Activated T-helper 17 cell treated with anti-CD3 and anti-CD28 coated beads, Interleukin-2, amount 50 U/mL, for 72 hours (primary cell): Measurements from ENCODE around the gene MIGA2. TPM values are rescaled to one million over a fixed set of nuclear protein-coding genes. Genes with fewer than 3 reads are reported as not detected.
"Not testable (repeated sequence)": the region's sequence is repeated elsewhere in the genome, so short reads cannot be mapped to it uniquely, and the experiment has no call there.

Experiments
- ATAC-seq: fragments of 150-1000 bp; cut with Tn5 transposase; replicated peaks from 2 replicates; pipeline ENCODE4 v1.10.0; 2021; ENCODE audit warnings: mild to moderate bottlenecking, moderate library complexity
- H3K27ac Mint-ChIP-seq: one replicate; pipeline ENCODE4 v1.8.0; 2022; ENCODE audit warnings: mixed read lengths
- H3K27me3 Mint-ChIP-seq: one replicate; pipeline ENCODE4 v1.8.0; 2022; ENCODE audit warnings: mixed read lengths
- H3K36me3 Mint-ChIP-seq: one replicate; pipeline ENCODE4 v1.8.0; 2022; ENCODE audit warnings: low read depth, mild to moderate bottlenecking, mixed read lengths
- H3K4me1 Mint-ChIP-seq: one replicate; pipeline ENCODE4 v1.8.0; 2022; ENCODE audit warnings: mixed read lengths
- H3K4me3 Mint-ChIP-seq: one replicate; pipeline ENCODE4 v1.8.0; 2022; ENCODE audit warnings: mild to moderate bottlenecking, mixed read lengths
- H3K9me3 Mint-ChIP-seq: one replicate; pipeline ENCODE4 v1.8.0; 2022; ENCODE audit warnings: mixed read lengths
- total RNA-seq, 2 donors: library from RNA; stranded (reverse); gene quantifications; one replicate each; pipeline ENCODE4 v1.2.3, GENCODE V29; 2022

The MIGA2 gene
- total RNA-seq, 2 donors from 2014 or later, result 23.8 to 35.0 TPM

DNA sequence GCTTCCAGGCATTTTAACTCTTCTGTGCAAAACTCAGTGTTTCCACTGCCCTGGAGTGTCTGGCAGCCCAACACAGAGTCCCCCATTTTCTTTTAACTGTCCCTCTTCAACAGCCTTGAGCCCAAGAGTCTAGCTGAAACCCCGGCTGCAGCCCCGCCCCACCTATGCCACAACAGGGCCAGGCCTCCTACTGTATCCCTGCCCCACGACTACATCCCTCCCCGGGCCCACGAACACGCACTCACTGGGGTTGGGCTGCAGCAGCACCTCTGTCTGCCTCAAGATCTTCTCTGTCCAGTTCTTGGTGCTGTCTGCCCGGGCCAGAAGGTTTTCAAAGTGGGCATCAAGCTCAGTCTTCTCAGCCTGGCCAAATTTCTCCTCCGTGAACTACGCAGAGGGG, 14.4 kb upstream of the MIGA2 start:
- H3K4me3 Mint-ChIP-seq, result no peak overlapping the region
- H3K4me1 Mint-ChIP-seq, result peaks cover 14% of the 10 kb centered on the region
- no peak for ATAC-seq
- peak overlapping the region; percentile 64 for H3K27ac Mint-ChIP-seq
- no peaks in the 10 kb centered on the region for H3K27me3 Mint-ChIP-seq
- no peaks in the 10 kb centered on the region for H3K9me3 Mint-ChIP-seq
- peaks cover 36% of the 10 kb centered on the region for H3K36me3 Mint-ChIP-seq

DNA sequence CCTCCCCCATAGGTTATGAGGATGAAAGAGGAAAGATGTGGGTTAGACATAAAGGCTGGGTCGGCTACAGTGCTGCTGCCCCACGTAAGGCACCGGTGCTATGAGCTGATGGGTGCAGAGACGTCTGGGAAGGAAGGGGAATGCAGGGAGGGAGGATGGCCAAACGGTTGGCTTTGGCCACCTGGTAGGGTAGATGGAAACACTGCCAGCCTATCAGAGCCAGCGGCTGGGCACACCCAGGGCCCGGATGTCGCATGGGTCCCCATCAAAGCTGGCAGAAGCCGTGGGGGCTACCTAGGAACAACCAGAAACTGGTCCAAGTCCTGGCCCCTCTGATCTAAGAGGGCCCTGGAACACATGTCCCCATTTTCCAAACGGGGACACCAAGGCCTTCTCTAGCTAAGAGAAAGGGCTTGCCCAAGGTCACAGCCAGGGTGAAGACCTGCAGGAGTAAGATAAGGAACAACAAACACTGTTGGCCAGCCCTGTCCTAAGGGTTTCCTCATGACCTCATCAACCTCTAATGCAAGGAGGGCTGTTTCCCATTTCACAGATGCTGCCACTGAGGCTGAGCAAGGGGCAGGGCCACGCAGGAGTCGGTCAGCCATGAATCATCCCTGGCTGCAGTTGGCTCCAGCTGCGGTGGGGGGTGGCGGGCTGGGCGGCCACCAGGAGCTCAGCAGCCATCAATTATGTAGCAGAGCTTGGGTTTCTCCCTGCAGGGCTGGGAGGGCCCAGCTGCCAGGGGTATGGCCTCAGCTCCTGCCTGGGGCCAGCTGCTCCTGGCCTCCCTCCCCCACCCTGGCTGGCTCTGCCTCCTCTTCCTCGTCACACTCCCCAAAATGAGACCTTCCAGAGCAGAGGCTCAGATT, 13.2 kb upstream of the MIGA2 start:
- Mint-ChIP-seq H3K4me1 (peaks cover 19% of the 10 kb centered on the region), H3K27ac (peak overlapping the region; percentile 64), H3K9me3 (no peaks in the 10 kb centered on the region), H3K4me3 (no peak overlapping the region), H3K36me3 (peaks cover 23% of the 10 kb centered on the region), H3K27me3 (no peaks in the 10 kb centered on the region)
- no peak for ATAC-seq

DNA sequence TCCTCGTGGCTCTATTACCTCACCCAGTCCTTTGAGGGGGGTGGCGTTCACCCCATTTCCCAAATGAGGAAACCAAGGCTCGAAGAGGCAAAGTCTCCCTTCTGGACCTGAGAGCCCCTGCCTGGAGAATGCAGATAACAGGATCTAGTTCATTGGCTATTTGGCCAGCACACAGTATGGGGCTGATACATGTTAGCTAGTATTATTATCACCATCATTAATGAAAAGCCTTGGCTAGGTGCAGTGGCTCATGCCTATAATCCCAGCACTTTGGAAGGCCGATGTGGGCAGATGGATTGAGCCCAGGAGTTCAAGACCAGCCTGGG, 12.6 kb upstream of the MIGA2 start:
- Mint-ChIP-seq H3K27ac (no peak overlapping the region), H3K9me3 (no peaks in the 10 kb centered on the region)

DNA sequence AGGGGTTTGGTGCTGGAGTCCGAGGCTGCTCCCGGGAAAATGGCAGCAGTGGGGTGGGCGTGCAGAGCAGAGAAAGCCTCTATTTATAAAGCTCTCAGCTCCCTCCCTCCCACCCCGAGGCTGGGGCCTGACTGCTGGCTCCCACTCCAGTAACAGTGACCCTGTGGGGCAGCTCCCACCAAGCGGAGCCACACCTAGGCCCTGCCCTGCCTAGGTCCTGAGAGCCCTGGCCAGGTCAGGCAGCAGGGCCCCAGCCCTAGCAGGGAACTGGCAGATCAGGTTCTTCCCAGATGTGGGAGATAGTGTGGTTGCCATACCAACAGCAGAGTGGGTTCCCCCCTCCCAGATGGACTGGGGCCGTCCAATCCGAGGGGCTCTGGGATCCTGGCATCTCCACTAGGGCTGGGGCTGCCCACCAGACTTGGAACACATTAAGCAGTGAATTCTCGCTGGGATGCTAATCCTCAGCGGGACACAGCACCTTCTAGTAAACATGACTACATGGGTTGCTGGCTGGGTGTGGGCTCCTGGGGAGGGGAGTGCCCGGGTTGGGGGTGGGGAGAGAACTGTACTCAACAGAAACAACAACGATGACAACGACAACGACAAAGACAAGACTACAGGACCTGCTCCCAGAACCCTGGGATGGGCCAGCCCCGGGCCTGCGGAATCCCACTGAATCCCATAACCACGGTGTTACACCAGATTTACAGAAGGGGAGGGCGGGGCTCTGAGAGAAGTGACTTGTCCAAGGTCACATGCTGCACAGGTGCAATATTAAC, 9.8 kb upstream of the MIGA2 start:
- Mint-ChIP-seq H3K4me1 (peaks cover 19% of the 10 kb centered on the region), H3K9me3 (no peaks in the 10 kb centered on the region), H3K27ac (peak overlapping the region; percentile 87), H3K36me3 (peaks cover 6% of the 10 kb centered on the region), H3K27me3 (no peaks in the 10 kb centered on the region), H3K4me3 (peak overlapping the region; percentile 93)
- no peak for ATAC-seq

More for the DNA sequence above, 12.6 kb upstream of the MIGA2 start:
- no peak for ATAC-seq
- peaks cover 19% of the 10 kb centered on the region for H3K4me1 Mint-ChIP-seq
- peaks cover 17% of the 10 kb centered on the region for H3K36me3 Mint-ChIP-seq
- no peak overlapping the region for H3K4me3 Mint-ChIP-seq
- H3K27me3 Mint-ChIP-seq, result no peaks in the 10 kb centered on the region

DNA sequence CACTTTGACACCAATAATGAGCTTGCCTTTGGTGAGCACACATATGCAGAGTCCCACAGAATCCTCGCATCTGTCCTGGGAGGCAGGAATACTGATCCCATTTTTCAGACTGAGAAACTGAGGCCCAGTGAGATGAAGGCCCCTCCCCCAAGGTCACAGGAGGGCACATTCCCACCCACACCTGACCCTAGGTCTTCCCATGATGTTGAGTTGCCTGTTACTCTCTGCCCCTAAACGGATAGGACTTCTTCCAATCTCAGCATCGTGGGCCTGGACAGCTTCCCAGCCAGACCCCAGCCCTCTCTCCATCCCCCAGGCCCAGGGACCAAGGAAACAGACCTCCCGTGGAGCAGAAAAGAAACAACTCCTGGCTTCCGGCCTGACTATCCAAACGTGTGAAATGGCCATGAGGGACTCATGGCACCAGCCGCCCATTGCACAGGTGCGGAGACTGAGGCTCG, 9.2 kb upstream of the MIGA2 start:
- Mint-ChIP-seq H3K4me3 (peak overlapping the region; percentile 93), H3K9me3 (no peaks in the 10 kb centered on the region), H3K27ac (peak overlapping the region; percentile 87), H3K27me3 (no peaks in the 10 kb centered on the region), H3K4me1 (peaks cover 14% of the 10 kb centered on the region), H3K36me3 (peaks cover 1% of the 10 kb centered on the region)
- ATAC-seq, result no peak

DNA sequence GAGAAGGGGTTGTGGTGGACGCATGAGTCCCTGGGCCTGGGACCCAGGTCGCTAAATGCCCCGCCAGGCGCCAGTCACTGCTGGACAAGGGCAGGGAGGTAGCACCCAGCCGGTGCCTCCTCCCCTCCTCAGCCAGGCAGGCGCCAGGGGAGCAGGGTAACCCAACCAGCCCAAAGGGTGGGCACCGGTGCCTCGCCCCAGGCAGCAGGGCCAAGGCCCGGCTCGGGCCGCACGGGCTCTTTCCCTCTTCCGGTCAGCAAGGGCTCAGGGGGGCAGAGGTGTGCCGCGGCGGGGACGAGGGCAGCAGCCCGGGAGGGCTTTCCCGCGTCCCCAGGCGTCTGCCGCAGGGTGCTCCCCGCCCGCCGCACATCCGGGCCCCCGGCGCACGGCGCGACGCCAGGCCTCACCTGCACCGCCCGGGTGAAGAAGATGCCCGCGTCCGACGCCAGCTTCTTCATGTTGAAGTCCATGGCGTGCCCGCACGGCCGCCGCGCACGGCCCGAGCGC, 8.7 kb upstream of the MIGA2 start:
- no peaks in the 10 kb centered on the region for H3K36me3 Mint-ChIP-seq
- no peaks in the 10 kb centered on the region for H3K9me3 Mint-ChIP-seq
- peak; percentile 77 for ATAC-seq
- H3K4me1 Mint-ChIP-seq, result peaks cover 11% of the 10 kb centered on the region
- H3K4me3 Mint-ChIP-seq, result peak overlapping the region; percentile 93
- peak overlapping the region; percentile 87 for H3K27ac Mint-ChIP-seq
- H3K27me3 Mint-ChIP-seq, result no peaks in the 10 kb centered on the region

DNA sequence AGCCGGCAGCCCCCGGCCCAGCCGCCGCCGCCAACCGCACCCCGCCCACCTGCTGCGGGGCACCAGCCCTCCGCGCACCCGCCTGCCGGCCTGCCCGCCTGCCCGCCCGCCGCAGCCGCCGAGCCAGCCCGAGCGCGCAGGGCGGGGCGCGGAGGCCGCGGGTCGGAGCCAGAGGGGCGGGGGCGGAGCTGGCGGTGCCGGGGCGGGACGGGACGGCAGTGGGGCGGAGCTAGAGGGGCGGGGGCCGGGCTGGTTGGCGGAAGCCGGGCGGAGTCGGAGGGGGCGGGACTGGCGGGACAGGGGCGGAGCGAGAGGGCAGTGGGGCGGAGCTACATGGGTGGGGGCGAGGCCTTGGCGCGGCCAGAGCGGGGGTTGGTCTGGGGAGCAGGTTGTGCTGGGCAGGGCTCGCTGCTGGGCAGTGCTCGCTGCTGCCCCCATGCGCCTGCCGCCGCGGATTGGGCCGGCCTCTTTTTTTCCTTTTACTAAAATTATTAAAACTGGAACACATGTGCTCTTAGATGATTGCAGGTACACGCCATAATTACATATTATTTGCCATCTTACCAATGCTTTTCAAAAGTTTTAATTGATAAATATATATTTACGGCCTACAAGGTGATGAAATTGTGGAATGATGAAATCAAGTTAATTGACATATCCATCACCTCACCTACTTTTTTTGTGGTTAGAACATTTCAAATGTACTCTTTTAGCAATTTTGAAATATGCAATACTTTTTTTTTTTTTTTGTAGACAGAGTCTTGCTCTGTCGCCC, 8.0 kb upstream of the MIGA2 start, which contains the start of gene SH3GLB2:
SH3GLB2 (minus strand) TSS at position 140 of the 775 bp plus-strand sequence. CDS start 177 bp downstream, outside the sequence.
- Mint-ChIP-seq H3K4me1 (peaks cover 9% of the 10 kb centered on the region), H3K36me3 (no peaks in the 10 kb centered on the region), H3K27me3 (no peaks in the 10 kb centered on the region), H3K4me3 (peak within 1 kb of the TSS; percentile 93), H3K9me3 (no peaks in the 10 kb centered on the region), H3K27ac (peak within 1 kb of the TSS; percentile 87)
- peak; percentile 93 for ATAC-seq

DNA sequence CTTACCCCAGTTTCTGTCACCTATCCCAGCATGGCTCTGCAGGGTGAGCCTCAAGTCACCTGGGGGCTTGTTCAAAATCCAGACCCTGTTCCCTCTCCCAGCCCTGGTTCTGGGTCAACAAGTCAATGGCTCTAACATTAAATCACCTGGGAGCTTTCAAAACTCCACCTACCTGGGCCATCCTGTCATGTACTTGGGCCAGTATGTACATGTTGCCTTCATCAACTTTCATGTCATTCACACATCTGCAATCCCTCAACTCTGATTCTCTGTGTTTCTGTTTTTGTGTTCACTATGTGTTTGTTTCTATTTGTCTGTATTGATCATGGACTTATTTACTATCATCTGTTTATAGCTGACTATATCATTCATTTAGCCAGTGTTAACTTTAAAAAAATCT, 6.2 kb upstream of the MIGA2 start:
- Mint-ChIP-seq H3K27ac (no peak overlapping the region), H3K9me3 (no peaks in the 10 kb centered on the region), H3K27me3 (no peaks in the 10 kb centered on the region), H3K4me1 (peaks cover 9% of the 10 kb centered on the region), H3K36me3 (no peaks in the 10 kb centered on the region), H3K4me3 (no peak overlapping the region)
- no peak for ATAC-seq

DNA sequence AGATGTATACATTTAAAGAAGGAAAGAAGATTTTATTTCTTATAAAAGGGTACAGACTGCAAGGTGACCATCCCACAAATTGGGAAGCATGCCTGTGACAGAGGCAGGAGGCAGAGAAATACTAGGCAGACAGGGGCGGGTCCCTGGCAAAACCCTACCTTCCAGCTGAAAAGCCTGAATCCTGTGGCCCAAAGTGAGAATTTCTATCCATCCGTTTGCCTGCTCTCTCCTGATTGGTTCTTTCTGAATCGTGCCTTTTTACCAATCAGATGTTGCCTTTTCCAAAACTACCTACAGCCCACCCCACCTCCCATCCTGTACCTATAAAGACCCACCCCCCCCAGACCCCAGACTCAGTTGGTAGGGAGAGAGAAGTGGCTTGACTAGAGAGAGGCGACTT, 4.9 kb upstream of the MIGA2 start:
- no peak for ATAC-seq
- Mint-ChIP-seq H3K4me3 (no peak overlapping the region), H3K27me3 (no peaks in the 10 kb centered on the region), H3K9me3 (no peaks in the 10 kb centered on the region), H3K4me1 (peaks cover 4% of the 10 kb centered on the region), H3K36me3 (no peaks in the 10 kb centered on the region), H3K27ac (no peak overlapping the region)

DNA sequence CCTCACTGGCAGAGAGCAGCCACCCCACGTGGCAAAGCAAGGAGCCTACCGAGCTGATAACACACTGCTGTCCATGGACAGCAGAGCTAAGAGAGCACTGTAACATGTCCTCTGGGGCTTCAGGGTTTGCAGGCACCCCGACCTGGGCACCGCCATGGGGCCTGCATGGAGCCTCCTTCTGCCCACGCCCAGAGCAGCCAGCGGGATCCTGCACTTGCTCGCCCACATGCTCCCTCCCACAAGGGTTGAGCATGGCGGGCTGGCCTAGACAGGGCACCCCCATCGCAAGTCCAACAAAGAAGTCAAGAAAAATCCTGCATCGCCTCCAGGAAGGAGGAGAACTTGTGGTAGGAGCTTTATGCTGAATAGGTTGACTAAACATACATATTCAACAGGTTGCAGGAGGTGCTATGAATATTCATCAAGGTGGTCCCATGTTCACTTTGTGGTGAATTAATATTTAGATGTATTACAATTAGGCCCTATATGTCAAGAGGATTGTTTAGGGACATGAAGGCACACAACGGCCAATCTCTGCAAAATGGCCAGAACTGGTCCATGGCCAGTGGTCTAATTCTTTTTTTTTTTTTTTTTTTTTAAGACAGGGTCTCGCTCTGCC, 3.8 kb upstream of the MIGA2 start:
- no peaks in the 10 kb centered on the region for H3K27me3 Mint-ChIP-seq
- ATAC-seq, result no peak

DNA sequence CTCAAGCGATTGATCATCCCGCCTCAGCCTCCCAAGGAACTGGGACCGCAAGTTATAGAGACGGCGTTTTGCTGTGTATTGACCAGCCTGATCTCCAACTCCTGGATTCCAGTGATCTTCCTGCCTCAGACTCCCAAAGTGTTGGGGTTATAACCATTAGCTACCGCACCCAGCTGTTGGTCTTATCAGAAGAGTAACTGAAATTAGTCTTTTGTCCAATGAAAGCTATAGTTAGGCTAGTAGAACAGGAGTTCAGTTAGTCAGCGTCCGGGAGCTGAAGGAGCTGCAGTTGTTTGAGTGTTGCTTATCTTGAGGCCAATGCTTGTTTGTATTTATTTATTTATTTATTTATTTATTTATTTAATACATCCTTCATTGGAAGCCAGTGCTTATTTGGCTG, 3.2 kb upstream of the MIGA2 start:
- Mint-ChIP-seq H3K4me1 (peaks cover 8% of the 10 kb centered on the region), H3K36me3 (no peaks in the 10 kb centered on the region), H3K9me3 (no peaks in the 10 kb centered on the region), H3K27ac (no peak overlapping the region), H3K27me3 (no peaks in the 10 kb centered on the region), H3K4me3 (no peak overlapping the region)
- no peak for ATAC-seq

More for the DNA sequence above, 3.8 kb upstream of the MIGA2 start:
- Mint-ChIP-seq H3K4me3 (no peak overlapping the region), H3K4me1 (peaks cover 8% of the 10 kb centered on the region), H3K9me3 (no peaks in the 10 kb centered on the region), H3K27ac (no peak overlapping the region), H3K36me3 (no peaks in the 10 kb centered on the region)

DNA sequence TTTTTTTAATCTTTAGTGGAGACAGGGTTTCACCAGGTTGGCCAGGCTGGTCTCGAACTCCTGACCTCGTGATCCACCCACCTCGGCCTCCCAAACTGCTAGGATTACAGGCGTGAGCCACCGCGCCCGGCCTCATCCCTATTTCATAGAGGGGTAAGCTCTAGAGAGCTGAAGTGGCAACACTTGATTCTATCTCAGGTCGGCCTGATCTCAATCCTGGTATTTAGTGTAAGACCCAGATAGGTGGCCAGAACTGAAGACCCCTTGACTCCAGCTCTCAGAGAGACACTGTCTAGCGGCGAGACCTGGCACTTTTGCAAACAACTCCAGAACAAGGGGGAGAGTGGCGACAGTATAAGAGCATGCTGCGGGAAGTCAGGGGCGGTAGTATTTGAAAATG, 588 bp upstream of the MIGA2 start:
- not testable (repeated sequence) for H3K27me3 Mint-ChIP-seq
- H3K4me3 Mint-ChIP-seq, result peak overlapping the region; percentile 93
- H3K27ac Mint-ChIP-seq, result peak overlapping the region; percentile 87

DNA sequence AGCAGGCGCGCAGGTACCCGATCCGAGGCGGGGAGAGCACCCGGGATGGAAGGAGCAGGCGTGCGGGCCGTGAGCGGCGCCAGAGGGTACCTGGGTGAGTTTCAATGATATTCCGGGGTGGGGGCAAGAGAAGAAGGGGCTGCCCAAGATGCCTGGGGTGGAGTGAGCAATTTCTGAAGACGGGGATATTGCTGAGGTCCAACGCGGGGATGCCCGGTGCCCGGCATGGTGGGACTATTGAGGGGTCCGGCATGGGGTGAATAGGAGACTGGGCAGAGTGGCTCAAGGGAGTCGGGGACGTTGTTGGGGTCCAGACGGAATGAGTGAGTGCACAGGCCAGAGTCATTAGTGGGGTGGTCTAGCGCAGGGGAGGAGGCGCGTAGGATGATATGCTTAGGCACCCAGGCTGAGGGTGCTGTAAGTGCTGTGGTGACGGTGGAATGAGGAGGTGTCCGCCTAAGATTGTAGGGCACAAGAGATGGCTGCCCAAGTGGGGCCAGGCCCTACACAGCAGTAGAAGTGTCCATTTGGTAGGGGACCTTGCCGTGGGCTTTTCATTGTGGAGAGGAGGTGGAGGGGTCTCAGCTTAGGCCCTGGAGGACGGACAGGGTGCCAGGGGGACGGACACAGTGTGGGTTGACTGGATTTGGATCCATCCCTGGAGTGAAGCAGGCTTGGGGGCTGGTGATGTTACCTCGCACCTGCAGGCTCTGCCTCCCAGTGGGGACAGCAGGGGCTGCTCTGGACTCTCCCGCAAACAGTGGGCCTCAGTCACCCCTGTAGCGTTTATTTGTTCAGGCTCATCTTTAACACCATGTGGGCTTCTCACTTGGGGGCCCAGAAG, 719 bp downstream of the MIGA2 start:
- H3K36me3 Mint-ChIP-seq, result peaks cover 8% of the 10 kb centered on the region
- peaks cover 8% of the 10 kb centered on the region for H3K4me1 Mint-ChIP-seq
- H3K4me3 Mint-ChIP-seq, result peak overlapping the region; percentile 93
- H3K27ac Mint-ChIP-seq, result peak overlapping the region; percentile 87
- H3K27me3 Mint-ChIP-seq, result no peaks in the 10 kb centered on the region
- no peaks in the 10 kb centered on the region for H3K9me3 Mint-ChIP-seq
- no peak for ATAC-seq

More for the DNA sequence above, 588 bp upstream of the MIGA2 start:
- peak; percentile 3 for ATAC-seq
- not testable (repeated sequence) for H3K9me3 Mint-ChIP-seq, H3K4me1 Mint-ChIP-seq, H3K36me3 Mint-ChIP-seq
